Activated T-cell treated with anti-CD3 and anti-CD28 coated beads for 4 hours (primary cell): ENCODE data around the gene KANK2.

ENCODE experiments used
- DNase-seq: peaks from one replicate; pipeline ENCODE4 v3.0.0-alpha.2; 2020

Gene KANK2

DNA sequence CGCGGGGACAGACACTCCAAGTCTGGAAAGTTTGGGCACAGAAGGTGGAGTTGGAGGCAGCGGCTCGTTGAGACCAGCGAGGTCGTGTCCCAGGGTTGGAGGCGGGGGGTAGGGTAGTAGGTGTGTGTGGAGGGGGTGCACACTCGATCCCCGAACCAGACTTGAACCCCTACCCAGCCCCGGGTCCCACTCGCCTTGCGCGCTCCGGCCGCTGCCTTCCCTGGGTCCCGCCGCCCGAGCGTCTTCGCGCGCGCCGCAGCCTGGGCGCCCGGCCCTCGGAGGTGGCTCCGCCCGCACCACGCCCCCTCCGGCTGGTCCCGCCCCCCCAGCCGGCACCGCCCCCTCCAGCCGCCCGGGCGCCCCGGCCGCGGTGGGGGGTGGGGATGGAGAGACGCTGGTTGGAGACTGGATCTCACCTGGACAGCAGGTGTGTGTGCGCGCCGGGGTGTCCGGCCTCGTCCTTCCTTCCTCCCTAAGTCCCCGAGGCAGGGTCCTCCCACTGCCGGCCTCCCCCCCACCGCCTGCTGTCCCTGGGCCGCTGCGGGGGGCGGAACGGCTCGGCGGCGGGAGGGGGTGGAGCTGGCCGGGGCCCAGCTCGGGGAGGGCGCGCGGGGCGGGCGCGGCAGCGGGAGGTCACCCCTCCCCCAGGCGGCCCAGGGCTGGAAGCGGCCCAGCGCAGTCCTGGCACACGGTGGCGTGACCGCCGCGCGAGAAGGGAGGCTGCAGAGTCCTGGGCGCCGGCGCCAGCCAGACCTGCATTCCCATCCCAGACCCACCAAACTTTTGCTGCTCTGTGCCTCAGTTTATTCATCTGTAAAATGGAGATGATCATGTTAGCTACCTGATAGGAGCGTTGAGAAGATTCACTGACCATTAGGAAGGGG lies at the start of gene KANK2:
TSS of gene KANK2 (minus strand) at position 255 of the 884 bp plus-strand sequence. CDS start 3,034 bp downstream, outside the sequence.
- DNase-seq: peak; percentile 62

GRCh38 chr19:11246941-11247340 lies 49.6 kb upstream of the KANK2 start:
- DNase-seq: no peak

GRCh38 chr19:11244846-11245589 lies 47.7 kb upstream of the KANK2 start:
- no peak for DNase-seq

GRCh38 chr19:11243798-11244169 lies 46.4 kb upstream of the KANK2 start:
- no peak for DNase-seq

- peak; percentile 83 for DNase-seq
Measured at GRCh38 chr19:11242864-11243797, 45.8 kb upstream of the KANK2 start.

DNA sequence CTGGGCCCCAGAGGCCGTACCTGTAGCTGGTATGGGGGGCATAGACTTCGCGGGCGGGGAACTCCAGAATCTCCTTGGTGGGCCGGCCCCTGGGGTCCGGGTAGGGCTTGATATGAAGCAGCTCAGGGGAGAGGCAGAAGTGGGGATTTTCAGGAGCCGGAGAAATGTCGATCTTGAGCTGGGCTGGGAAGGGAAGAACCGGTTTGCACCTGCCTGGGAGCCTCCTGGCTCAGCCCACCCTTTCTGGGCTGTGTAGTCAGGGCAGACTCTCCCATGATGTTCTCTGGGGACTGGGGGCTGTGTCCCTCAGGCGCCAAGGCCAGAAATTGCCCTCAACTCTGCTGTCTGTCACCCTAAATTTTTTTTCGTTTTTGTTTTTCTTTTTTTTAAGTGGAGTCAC lies 44.7 kb upstream of the KANK2 start:
- DNase-seq: no peak

DNA sequence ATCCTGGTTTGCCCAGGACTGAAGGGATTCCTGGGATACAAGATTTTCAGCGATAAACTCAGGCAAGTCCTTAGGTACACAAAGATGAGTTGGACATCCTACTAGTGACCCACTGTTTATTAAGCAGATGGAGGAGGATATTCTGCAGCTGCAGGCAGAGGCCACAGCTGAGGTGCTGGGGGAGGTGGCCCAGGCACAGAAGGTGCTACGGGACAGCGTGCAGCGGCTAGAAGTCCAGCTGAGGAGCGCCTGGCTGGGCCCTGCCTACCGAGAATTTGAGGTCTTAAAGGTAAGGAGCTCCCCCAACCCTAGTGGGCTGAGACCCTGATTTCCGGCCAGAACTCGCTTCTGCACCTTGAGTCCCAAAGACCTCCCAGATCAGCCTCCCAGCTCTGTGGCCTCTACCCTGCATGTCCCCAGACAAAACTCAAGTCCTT lies 42.7 kb upstream of the KANK2 start:
- DNase-seq: no peak

- no peak for DNase-seq
Measured at GRCh38 chr19:11239377-11240000, 42.1 kb upstream of the KANK2 start, which contains the start of gene ANGPTL8. Gene ANGPTL8 (plus strand): TSS chr19:11239619. CDS start chr19:11239638, 19 bp downstream.

GRCh38 chr19:11238781-11239376 lies 41.5 kb upstream of the KANK2 start:
- no peak for DNase-seq

- DNase-seq: no peak
Measured at GRCh38 chr19:11238041-11238440, 40.7 kb upstream of the KANK2 start.

DNA sequence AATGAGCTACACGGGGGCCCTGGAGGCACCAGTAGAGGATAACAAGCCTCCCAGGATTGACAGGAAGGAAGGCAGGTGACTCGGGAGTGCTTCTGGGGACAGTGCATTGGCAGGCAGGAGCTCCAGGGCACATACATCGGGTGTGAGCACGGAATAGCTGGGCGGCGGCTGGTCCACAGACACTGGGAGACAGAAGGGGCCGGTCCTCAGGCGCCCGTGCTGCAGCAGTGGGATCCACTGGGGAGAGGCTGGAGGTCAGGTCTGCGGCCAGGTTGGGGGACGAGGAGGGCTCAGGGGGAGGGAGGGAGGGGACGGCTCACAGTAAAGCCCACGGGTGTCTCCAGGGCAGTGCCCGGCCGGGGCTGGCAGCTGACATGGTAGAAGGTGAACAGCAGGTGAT lies 40.0 kb upstream of the KANK2 start:
- no peak for DNase-seq

DNA sequence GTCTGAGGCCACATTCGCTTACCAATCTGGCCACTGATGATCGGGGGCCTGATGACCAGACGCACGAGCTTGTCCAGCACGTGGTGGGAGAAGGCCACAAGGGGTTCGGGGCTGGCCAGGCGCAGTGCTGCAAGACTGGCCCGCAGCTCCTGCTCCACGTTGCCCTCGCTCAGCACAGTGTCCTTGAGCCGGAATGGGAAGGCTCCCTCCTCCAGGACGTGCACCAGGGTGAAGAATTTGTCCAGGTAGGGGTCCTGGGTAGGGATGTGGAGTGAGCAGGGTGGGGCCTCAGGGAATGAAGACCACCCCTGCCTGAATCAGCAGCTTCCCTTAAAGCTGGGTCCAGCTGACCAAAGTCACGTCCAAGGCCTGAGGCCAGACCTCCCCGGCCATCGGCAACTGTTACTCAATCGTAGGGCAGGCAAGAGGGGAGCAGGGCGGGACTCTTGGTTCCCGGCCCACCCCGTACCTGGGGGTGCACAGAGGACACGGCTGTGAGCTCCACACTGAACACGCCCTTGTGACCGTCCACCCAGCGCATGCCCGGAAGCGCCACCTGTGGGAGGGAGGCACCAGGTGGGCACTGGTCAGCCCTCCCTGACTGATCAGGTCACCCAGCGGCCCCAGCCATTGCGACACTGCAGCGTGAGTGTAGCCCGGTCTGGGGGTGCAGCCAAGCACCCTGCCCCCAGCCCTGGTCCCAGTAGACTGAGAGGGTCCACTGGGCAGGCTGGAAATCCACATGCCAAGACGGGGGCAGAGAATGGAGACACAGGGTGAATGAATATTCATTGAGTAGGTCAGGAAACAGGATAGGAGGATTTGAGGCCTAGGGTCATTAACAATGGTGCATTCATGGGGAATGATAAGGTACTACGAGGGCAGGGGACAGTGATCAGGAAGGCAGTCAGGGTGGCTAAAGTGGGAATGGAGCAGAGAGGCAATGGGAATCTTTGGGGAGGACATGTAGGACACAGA lies 39.3 kb upstream of the KANK2 start:
- no peak for DNase-seq

GRCh38 chr19:11234486-11235075 lies 37.2 kb upstream of the KANK2 start:
- DNase-seq: no peak

- no peak for DNase-seq
Measured at GRCh38 chr19:11233073-11233472, 35.7 kb upstream of the KANK2 start.

- no peak for DNase-seq
Measured at GRCh38 chr19:11232555-11232954, 35.2 kb upstream of the KANK2 start.

DNA sequence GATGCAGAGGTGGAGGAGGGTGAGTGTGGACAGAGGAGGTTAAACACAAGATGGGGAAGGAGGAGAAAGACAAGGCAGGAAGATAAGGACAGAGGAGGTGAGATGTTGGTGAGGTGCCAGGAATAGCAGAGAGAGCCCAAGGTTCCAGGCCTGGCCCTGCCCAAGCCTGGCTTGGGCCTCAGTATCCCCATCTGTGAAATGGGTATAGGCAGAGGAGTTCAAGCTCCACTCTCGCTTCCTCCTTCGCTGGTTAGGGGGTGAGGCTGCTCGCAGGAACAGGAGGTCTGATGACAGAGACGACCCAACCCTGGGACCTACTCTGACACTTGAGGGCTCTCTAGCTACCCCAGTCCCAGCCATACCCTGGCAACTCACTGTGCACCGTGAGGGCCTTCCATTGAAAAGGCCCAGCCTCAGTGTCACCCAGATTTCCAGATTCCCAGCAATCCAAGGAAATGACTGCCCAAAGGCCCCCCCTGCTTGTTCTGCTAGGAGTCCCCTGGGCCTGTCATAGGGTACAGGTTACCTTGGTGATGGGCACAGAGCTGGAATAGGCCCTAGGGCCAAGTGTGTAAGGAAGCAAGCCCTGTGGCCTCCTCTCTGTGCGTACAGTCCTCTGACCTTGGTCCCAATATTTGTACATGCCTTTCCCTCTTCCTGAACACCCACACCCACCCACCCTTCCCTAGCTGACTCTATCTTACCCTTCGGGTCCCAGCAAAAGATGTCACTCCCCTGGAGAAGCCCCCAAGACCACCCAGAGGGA lies 33.5 kb upstream of the KANK2 start:
- no peak for DNase-seq

- no peak for DNase-seq
Measured at GRCh38 chr19:11227195-11227886, 30.0 kb upstream of the KANK2 start.

- DNase-seq: no peak
Measured at GRCh38 chr19:11226716-11227166, 29.4 kb upstream of the KANK2 start.

- no peak for DNase-seq
Measured at GRCh38 chr19:11225815-11226214, 28.5 kb upstream of the KANK2 start.
